Body of pancreas (tissue), 4 donors: ENCODE measurements around the gene NEK7.

Experiments used
- POLR2A ChIP-seq, 3 donors: fragments of 450-650 bp; IDR thresholded peaks; one replicate each; pipeline ENCODE4 v1.6.1; 2016; ENCODE audit warnings: antibody characterized with exemption in 3 of 3, mild to moderate bottlenecking in 2 of 3
- TF ChIP-seq, protein P1 (sequence below), 7 experiments: fragments of 450-650 bp in 4 of 7; fragments of 200-600 bp in 3 of 7; sonication (generic) in 3 of 7; IDR thresholded peaks; one replicate each; pipeline ENCODE4 v1.5.1; 2016 to 2019; ENCODE audit warnings: antibody characterized with exemption in 7 of 7

DNA sequence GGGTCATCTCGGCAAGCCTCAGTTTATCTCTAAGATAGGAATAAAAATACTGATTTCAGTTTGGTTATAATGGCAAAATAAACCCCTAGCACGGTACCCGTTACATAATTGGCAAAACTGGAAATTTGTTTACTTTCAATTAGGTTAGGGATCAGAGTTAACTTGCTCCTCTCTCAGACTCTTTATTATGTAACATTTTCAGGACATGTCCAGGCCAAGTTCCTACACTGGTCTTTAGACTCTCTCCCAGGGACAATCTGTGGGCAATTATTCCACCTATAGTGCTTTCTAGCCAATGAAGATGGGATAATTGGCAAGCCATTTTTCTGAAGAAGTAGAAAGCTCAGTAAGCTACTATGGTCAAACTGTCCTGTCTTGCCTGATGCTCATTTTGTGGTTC lies 189.4 kb downstream of the NEK7 start:
- TF ChIP-seq, protein P1, sequence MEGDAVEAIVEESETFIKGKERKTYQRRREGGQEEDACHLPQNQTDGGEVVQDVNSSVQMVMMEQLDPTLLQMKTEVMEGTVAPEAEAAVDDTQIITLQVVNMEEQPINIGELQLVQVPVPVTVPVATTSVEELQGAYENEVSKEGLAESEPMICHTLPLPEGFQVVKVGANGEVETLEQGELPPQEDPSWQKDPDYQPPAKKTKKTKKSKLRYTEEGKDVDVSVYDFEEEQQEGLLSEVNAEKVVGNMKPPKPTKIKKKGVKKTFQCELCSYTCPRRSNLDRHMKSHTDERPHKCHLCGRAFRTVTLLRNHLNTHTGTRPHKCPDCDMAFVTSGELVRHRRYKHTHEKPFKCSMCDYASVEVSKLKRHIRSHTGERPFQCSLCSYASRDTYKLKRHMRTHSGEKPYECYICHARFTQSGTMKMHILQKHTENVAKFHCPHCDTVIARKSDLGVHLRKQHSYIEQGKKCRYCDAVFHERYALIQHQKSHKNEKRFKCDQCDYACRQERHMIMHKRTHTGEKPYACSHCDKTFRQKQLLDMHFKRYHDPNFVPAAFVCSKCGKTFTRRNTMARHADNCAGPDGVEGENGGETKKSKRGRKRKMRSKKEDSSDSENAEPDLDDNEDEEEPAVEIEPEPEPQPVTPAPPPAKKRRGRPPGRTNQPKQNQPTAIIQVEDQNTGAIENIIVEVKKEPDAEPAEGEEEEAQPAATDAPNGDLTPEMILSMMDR (IDR thresholded peaks at IDR 0.05): no peak
- no peak for TF ChIP-seq POLR2A (IDR thresholded peaks at IDR 0.05)
